Measurements from ENCODE around the gene DPP9. TPM values are rescaled to one million over a fixed set of nuclear protein-coding genes. Genes with fewer than 3 reads are reported as not detected.
A peak's percentile ranks its signal among the peaks of the same experiment; 100 is the strongest.

The DPP9 gene
- total and polyA plus RNA-seq, 2 of the 13 experiments (the other 11 are each of a cell fraction or from before 2014, with no cell fraction given) = 8.4 to 25.8 TPM

DNA sequence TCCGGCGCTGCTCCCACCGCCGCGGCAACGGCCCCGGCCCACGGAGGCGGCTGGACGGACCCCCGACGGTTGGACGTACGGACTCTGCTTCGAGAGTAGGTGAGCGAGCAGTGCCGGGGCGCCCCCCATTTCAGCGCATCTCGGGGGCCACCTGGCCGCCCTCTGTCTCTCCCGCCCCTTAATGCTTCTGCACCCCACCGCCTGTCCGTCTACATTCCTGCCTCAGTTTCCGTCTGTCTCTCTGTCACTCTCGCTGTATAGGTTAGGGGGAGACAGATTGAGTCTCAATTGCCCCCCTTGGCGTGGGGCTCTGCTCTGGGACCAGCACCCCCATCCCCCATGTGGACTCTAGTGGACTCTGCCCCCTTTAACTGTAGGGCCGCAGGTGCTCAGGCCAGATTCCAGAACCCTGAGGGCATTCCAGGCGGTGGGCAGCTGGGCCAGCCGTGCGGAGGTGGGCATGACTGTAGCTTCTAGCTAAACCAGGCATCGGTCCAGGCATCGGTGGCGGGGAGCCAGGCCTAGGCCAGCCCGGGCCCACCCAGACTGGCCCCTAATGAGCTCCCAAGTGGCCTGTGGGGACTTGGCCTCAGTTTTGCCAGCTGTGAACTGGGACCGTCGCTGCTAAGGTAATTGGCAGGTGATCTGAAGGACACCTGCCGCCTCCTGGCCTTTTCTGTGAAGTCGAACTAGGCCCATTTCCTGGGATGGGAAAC lies 84.0 kb downstream of the DPP9 start (continued):
- TF ChIP-seq, protein P1, sequence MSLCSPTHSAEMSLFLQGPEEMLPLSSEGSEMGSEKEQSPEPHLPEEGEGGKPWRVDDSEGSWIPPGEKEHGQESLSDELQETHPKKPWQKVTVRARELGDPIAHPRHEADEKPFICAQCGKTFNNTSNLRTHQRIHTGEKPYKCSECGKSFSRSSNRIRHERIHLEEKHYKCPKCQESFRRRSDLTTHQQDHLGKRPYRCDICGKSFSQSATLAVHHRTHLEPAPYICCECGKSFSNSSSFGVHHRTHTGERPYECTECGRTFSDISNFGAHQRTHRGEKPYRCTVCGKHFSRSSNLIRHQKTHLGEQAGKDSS (CRISPR knock-in tag; IDR thresholded peaks at IDR 0.05; ENCODE audit: borderline replicate concordance, low read depth) = no peak
- TF ChIP-seq, protein P2, sequence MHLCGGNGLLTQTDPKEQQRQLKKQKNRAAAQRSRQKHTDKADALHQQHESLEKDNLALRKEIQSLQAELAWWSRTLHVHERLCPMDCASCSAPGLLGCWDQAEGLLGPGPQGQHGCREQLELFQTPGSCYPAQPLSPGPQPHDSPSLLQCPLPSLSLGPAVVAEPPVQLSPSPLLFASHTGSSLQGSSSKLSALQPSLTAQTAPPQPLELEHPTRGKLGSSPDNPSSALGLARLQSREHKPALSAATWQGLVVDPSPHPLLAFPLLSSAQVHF (CRISPR knock-in tag; IDR thresholded peaks at IDR 0.05) = no peak
- TF ChIP-seq, protein P3, sequence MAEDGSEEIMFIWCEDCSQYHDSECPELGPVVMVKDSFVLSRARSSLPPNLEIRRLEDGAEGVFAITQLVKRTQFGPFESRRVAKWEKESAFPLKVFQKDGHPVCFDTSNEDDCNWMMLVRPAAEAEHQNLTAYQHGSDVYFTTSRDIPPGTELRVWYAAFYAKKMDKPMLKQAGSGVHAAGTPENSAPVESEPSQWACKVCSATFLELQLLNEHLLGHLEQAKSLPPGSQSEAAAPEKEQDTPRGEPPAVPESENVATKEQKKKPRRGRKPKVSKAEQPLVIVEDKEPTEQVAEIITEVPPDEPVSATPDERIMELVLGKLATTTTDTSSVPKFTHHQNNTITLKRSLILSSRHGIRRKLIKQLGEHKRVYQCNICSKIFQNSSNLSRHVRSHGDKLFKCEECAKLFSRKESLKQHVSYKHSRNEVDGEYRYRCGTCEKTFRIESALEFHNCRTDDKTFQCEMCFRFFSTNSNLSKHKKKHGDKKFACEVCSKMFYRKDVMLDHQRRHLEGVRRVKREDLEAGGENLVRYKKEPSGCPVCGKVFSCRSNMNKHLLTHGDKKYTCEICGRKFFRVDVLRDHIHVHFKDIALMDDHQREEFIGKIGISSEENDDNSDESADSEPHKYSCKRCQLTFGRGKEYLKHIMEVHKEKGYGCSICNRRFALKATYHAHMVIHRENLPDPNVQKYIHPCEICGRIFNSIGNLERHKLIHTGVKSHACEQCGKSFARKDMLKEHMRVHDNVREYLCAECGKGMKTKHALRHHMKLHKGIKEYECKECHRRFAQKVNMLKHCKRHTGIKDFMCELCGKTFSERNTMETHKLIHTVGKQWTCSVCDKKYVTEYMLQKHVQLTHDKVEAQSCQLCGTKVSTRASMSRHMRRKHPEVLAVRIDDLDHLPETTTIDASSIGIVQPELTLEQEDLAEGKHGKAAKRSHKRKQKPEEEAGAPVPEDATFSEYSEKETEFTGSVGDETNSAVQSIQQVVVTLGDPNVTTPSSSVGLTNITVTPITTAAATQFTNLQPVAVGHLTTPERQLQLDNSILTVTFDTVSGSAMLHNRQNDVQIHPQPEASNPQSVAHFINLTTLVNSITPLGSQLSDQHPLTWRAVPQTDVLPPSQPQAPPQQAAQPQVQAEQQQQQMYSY (CRISPR knock-in tag; IDR thresholded peaks at IDR 0.05) = 0 out of 2 replicates have a peak, but pooled peaks have one; percentile 10
- no peak for TF ChIP-seq CREB1 (IDR thresholded peaks at IDR 0.05)
- no peak for TF ChIP-seq CREB1 (CRISPR knock-in tag; IDR thresholded peaks at IDR 0.05)
- TF ChIP-seq, protein P4, sequence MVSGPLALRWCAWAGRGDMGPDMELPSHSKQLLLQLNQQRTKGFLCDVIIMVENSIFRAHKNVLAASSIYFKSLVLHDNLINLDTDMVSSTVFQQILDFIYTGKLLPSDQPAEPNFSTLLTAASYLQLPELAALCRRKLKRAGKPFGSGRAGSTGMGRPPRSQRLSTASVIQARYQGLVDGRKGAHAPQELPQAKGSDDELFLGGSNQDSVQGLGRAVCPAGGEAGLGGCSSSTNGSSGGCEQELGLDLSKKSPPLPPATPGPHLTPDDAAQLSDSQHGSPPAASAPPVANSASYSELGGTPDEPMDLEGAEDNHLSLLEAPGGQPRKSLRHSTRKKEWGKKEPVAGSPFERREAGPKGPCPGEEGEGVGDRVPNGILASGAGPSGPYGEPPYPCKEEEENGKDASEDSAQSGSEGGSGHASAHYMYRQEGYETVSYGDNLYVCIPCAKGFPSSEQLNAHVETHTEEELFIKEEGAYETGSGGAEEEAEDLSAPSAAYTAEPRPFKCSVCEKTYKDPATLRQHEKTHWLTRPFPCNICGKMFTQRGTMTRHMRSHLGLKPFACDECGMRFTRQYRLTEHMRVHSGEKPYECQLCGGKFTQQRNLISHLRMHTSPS (CRISPR knock-in tag; IDR thresholded peaks at IDR 0.05; ENCODE audit: low read depth) = peak; percentile 90
- peak; percentile 71 for TF ChIP-seq SALL1 (CRISPR knock-in tag; IDR thresholded peaks at IDR 0.05)
- TF ChIP-seq, protein P5, sequence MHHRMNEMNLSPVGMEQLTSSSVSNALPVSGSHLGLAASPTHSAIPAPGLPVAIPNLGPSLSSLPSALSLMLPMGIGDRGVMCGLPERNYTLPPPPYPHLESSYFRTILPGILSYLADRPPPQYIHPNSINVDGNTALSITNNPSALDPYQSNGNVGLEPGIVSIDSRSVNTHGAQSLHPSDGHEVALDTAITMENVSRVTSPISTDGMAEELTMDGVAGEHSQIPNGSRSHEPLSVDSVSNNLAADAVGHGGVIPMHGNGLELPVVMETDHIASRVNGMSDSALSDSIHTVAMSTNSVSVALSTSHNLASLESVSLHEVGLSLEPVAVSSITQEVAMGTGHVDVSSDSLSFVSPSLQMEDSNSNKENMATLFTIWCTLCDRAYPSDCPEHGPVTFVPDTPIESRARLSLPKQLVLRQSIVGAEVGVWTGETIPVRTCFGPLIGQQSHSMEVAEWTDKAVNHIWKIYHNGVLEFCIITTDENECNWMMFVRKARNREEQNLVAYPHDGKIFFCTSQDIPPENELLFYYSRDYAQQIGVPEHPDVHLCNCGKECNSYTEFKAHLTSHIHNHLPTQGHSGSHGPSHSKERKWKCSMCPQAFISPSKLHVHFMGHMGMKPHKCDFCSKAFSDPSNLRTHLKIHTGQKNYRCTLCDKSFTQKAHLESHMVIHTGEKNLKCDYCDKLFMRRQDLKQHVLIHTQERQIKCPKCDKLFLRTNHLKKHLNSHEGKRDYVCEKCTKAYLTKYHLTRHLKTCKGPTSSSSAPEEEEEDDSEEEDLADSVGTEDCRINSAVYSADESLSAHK (CRISPR knock-in tag; IDR thresholded peaks at IDR 0.05; ENCODE audit: borderline replicate concordance) = no peak
- no peak for TF ChIP-seq AHR (CRISPR knock-in tag; IDR thresholded peaks at IDR 0.05)
- TF ChIP-seq, protein P6, sequence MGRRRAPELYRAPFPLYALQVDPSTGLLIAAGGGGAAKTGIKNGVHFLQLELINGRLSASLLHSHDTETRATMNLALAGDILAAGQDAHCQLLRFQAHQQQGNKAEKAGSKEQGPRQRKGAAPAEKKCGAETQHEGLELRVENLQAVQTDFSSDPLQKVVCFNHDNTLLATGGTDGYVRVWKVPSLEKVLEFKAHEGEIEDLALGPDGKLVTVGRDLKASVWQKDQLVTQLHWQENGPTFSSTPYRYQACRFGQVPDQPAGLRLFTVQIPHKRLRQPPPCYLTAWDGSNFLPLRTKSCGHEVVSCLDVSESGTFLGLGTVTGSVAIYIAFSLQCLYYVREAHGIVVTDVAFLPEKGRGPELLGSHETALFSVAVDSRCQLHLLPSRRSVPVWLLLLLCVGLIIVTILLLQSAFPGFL (CRISPR knock-in tag; IDR thresholded peaks at IDR 0.05) = no peak
- no peak for TF ChIP-seq SRSF4 (IDR thresholded peaks at IDR 0.05; ENCODE audit: low read depth, low read length, poor library complexity, severe bottlenecking)
- TF ChIP-seq NR2C2 (CRISPR knock-in tag; IDR thresholded peaks at IDR 0.05; ENCODE audit: borderline replicate concordance) = no peak
- TF ChIP-seq, protein P7, sequence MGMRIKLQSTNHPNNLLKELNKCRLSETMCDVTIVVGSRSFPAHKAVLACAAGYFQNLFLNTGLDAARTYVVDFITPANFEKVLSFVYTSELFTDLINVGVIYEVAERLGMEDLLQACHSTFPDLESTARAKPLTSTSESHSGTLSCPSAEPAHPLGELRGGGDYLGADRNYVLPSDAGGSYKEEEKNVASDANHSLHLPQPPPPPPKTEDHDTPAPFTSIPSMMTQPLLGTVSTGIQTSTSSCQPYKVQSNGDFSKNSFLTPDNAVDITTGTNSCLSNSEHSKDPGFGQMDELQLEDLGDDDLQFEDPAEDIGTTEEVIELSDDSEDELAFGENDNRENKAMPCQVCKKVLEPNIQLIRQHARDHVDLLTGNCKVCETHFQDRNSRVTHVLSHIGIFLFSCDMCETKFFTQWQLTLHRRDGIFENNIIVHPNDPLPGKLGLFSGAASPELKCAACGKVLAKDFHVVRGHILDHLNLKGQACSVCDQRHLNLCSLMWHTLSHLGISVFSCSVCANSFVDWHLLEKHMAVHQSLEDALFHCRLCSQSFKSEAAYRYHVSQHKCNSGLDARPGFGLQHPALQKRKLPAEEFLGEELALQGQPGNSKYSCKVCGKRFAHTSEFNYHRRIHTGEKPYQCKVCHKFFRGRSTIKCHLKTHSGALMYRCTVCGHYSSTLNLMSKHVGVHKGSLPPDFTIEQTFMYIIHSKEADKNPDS (CRISPR knock-in tag; IDR thresholded peaks at IDR 0.05) = 0 out of 2 replicates have a peak, but pooled peaks have one; percentile 58
- TF ChIP-seq ZNF101 (CRISPR knock-in tag; IDR thresholded peaks at IDR 0.05; ENCODE audit: borderline replicate concordance, low read depth) = no peak
- no peak for TF ChIP-seq NFKBIZ (CRISPR knock-in tag; IDR thresholded peaks at IDR 0.05)
